SU-DHL-6 (cell line): ENCODE data around the gene TM7SF3.

Experiments
- CTCF ChIP-seq: fragments of 200-600 bp; sonication (generic); IDR thresholded peaks from one replicate; pipeline ENCODE4 v1.5.1; 2017; ENCODE audit warnings: antibody characterized with exemption, mild to moderate bottlenecking, low read length, moderate library complexity; ENCODE audit not compliant: insufficient read depth, poor library complexity, severe bottlenecking
- EZH2phosphoT487 ChIP-seq: fragments of 200-600 bp; sonication (generic), shearing (Covaris generic); conservative IDR thresholded peaks from 2 replicates; pipeline ENCODE4 v1.6.1; 2018; ENCODE audit warnings: mild to moderate bottlenecking, antibody characterized with exemption, low read length, moderate library complexity, mixed read lengths

- TF ChIP-seq CTCF (no peak), EZH2phosphoT487 (no peak)
Observed at GRCh38 chr12:26997003-26997402, 17.2 kb downstream of the TM7SF3 start.
